Fibroblast of pulmonary artery (primary cell): Measurements from ENCODE around the gene DCBLD1.

Experiments used
- DNase-seq: peaks from one replicate; pipeline ENCODE4 v3.0.0-alpha.2; 2010; ENCODE audit warnings: low read depth
- H3K4me3 ChIP-seq: replicated peaks from 2 replicates; pipeline ENCODE4 v1.5.1; 2011; ENCODE audit warnings: low read depth, mild to moderate bottlenecking, control low read depth, low read length, moderate library complexity
- CTCF ChIP-seq: IDR thresholded peaks from 2 replicates; pipeline ENCODE4 v1.5.1; 2011; ENCODE audit warnings: mild to moderate bottlenecking, control low read depth, low read length, inconsistent platforms; ENCODE audit errors: missing control alignments

Gene DCBLD1

GRCh38 chr6:117481926-117482239 is 591 bp upstream of the DCBLD1 start:
- DNase-seq, result no peak
- H3K4me3 ChIP-seq, result peak overlapping the region; percentile 92
- TF ChIP-seq CTCF, result no peak

- peak overlapping the region; percentile 92 for H3K4me3 ChIP-seq
- peak; percentile 52 for DNase-seq
- no peak for TF ChIP-seq CTCF
These were observed 650 bp downstream of the DCBLD1 start for GRCh38 chr6:117483004-117483644.

- DNase-seq, result peak; percentile 46
- H3K4me3 ChIP-seq, result peak overlapping the region; percentile 92
- TF ChIP-seq CTCF, result no peak
These were observed 1.2 kb downstream of the DCBLD1 start for GRCh38 chr6:117483645-117484016.

- no peak for DNase-seq
- TF ChIP-seq CTCF, result no peak
- peak overlapping the region; percentile 92 for H3K4me3 ChIP-seq
These were observed 1.7 kb downstream of the DCBLD1 start for GRCh38 chr6:117484052-117484646.

- no peak for TF ChIP-seq CTCF
- DNase-seq, result no peak
- no peak overlapping the region for H3K4me3 ChIP-seq
These were observed 3.0 kb downstream of the DCBLD1 start for GRCh38 chr6:117485433-117485832.

GRCh38 chr6:117487821-117488220 is 5.3 kb downstream of the DCBLD1 start:
- no peak for TF ChIP-seq CTCF
- no peak overlapping the region for H3K4me3 ChIP-seq
- peak; percentile 83 for DNase-seq

- DNase-seq, result no peak
- H3K4me3 ChIP-seq, result no peak overlapping the region
- no peak for TF ChIP-seq CTCF
These were observed 6.5 kb downstream of the DCBLD1 start for GRCh38 chr6:117489003-117489402.
